Mesenchymal stem cell (in vitro differentiated cells and primary cell): ENCODE data around the gene ANO4.
"Not testable (repeated sequence)": the region's sequence is repeated elsewhere in the genome, so short reads cannot be mapped to it uniquely, and the experiment has no call there.

Experiments
- DNase-seq: peaks from one replicate; pipeline ENCODE4 v3.0.0-alpha.2; 2013
- H2AFZ ChIP-seq: one replicate; pipeline ENCODE4 v1.6.1; 2013; ENCODE audit warnings: low read depth, mild to moderate bottlenecking, control low read depth, inconsistent platforms, low read length, moderate library complexity
- H2AK5ac ChIP-seq: 2 replicates; pipeline ENCODE4 v1.6.1; 2013; ENCODE audit warnings: low read length, moderate library complexity, mild to moderate bottlenecking, inconsistent platforms; ENCODE audit not compliant: severe bottlenecking
- H2BK120ac ChIP-seq: one replicate; pipeline ENCODE4 v1.6.1; 2013; ENCODE audit warnings: low read depth, mild to moderate bottlenecking, inconsistent platforms, low read length, moderate library complexity
- H2BK12ac ChIP-seq, 2 experiments: one replicate each; pipeline ENCODE4 v1.6.1; 2013; ENCODE audit warnings: inconsistent platforms in 2 of 2, low read length in 2 of 2, mild to moderate bottlenecking in 2 of 2, moderate library complexity in 2 of 2, control low read depth in 1 of 2
- H2BK15ac ChIP-seq: one replicate; pipeline ENCODE4 v1.6.1; 2013; ENCODE audit warnings: mild to moderate bottlenecking, low read depth, inconsistent platforms; ENCODE audit not compliant: poor library complexity, severe bottlenecking
- H2BK5ac ChIP-seq: 2 replicates; pipeline ENCODE4 v1.6.1; 2013; ENCODE audit warnings: low read depth, mild to moderate bottlenecking, low read length, control low read depth, inconsistent platforms; ENCODE audit not compliant: poor library complexity, severe bottlenecking
- H3K14ac ChIP-seq, 2 experiments: one replicate each; pipeline ENCODE4 v1.6.1; 2013; ENCODE audit warnings: inconsistent platforms in 2 of 2, low read length in 2 of 2, control low read depth in 1 of 2, mild to moderate bottlenecking in 1 of 2, moderate library complexity in 1 of 2
- H3K18ac ChIP-seq, 2 experiments: one replicate each; pipeline ENCODE4 v1.6.1; 2013; ENCODE audit warnings: inconsistent platforms in 2 of 2, low read length in 2 of 2, control low read depth in 1 of 2, low read depth in 1 of 2, mild to moderate bottlenecking in 1 of 2
- H3K23ac ChIP-seq, 2 experiments: one replicate each; pipeline ENCODE4 v1.6.1; 2013; ENCODE audit warnings: inconsistent platforms in 2 of 2, low read length in 2 of 2, mild to moderate bottlenecking in 2 of 2, moderate library complexity in 2 of 2, control low read depth in 1 of 2
- H3K27ac ChIP-seq: 2 replicates; pipeline ENCODE4 v1.5.1; 2013; ENCODE audit warnings: mild to moderate bottlenecking, moderate library complexity, low read length, control low read depth, inconsistent platforms; ENCODE audit not compliant: poor library complexity, severe bottlenecking
- H3K27me3 ChIP-seq, 2 experiments: 2 replicates each; pipeline versions ENCODE4 v1.6.1 to v1.7.0; 2013; ENCODE audit warnings: low read length in 2 of 2, mild to moderate bottlenecking in 2 of 2, moderate library complexity in 2 of 2, control low read depth in 1 of 2, inconsistent platforms in 1 of 2; ENCODE audit not compliant: control insufficient read depth in 1 of 2, insufficient read depth in 1 of 2
- H3K36me3 ChIP-seq, 2 experiments: 2 replicates each; pipeline versions ENCODE4 v1.6.1 to v1.7.0; 2013; ENCODE audit warnings: low read length in 2 of 2, control low read depth in 1 of 2, inconsistent platforms in 1 of 2, low read depth in 1 of 2, mild to moderate bottlenecking in 1 of 2; ENCODE audit not compliant: insufficient read depth in 2 of 2, control insufficient read depth in 1 of 2
- H3K4ac ChIP-seq, 2 experiments: one replicate each; pipeline ENCODE4 v1.6.1; 2013; ENCODE audit warnings: inconsistent platforms in 2 of 2, low read length in 2 of 2, mild to moderate bottlenecking in 2 of 2, moderate library complexity in 2 of 2, control low read depth in 1 of 2, low read depth in 1 of 2
- H3K4me1 ChIP-seq: 2 replicates; pipeline ENCODE4 v1.6.1; 2013; ENCODE audit warnings: low read depth, low read length, control low read depth; ENCODE audit not compliant: control insufficient read depth, insufficient read depth
- H3K4me2 ChIP-seq: 2 replicates; pipeline ENCODE4 v1.6.1; 2013; ENCODE audit warnings: low read length, mild to moderate bottlenecking, inconsistent platforms; ENCODE audit not compliant: poor library complexity, severe bottlenecking
- H3K4me3 ChIP-seq, 2 experiments: 2 replicates each; pipeline versions ENCODE4 v1.5.1 to v1.7.0; 2013; ENCODE audit warnings: low read length in 2 of 2, mild to moderate bottlenecking in 2 of 2, control low read depth in 1 of 2, low read depth in 1 of 2; ENCODE audit not compliant: insufficient read depth in 1 of 2
- H3K79me1 ChIP-seq: replicated peaks from 2 replicates; pipeline ENCODE4 v1.6.1; 2013; ENCODE audit warnings: mild to moderate bottlenecking, control low read depth, low read length, inconsistent platforms; ENCODE audit not compliant: poor library complexity, severe bottlenecking
- H3K9ac ChIP-seq: 2 replicates; pipeline ENCODE4 v1.7.0; 2013; ENCODE audit warnings: mild to moderate bottlenecking, low read length, moderate library complexity
- H3K9me3 ChIP-seq: 2 replicates; pipeline ENCODE4 v1.7.0; 2013; ENCODE audit warnings: mild to moderate bottlenecking, low read length; ENCODE audit not compliant: control insufficient read depth
- H4K8ac ChIP-seq: one replicate; pipeline ENCODE4 v1.6.1; 2013; ENCODE audit warnings: inconsistent platforms, mild to moderate bottlenecking, low read length, moderate library complexity
- H4K91ac ChIP-seq: one replicate; pipeline ENCODE4 v1.6.1; 2013; ENCODE audit warnings: mild to moderate bottlenecking, low read length, inconsistent platforms
- WGBS: methylation state at CpG from one replicate; pipeline ENCODE4 v1.1.7; 2013; ENCODE audit warnings: mixed read lengths; 5-methylcytosine and 5-hydroxymethylcytosine counted together

ANO4 gene

DNA sequence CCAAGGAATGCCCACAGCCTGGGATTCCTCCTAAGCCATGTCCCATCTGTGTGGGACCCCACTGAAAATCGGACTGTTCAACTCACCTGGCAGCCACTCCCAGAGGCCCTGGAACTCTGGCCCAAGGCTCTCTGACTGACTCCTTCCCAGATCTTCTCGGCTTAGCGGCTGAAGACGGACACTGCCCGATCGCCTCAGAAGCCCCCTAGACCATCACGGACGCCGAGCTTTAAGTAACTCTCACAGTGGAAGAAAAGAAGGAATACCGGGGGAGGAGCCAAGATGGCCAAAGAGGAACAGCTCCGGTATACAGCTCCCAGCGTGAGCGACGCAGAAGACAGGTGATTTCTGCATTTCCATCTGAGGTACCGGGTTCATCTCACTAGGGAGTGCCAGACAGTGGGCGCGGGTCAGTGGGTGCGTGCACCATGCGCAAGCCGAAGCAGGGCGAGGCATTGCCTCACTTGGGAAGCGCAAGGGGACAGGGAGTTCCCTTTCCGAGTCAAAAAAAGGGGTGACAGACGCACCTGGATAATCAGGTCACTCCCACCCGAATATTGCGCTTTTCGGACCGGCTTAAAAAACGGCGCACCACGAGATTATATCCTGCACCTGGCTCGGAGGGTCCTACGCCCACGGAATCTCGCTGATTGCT is 351.3 kb downstream of the ANO4 start:
- DNase-seq, H3K79me1 ChIP-seq, H2BK5ac ChIP-seq, H3K23ac ChIP-seq, H3K9me3 ChIP-seq, H4K8ac ChIP-seq, H3K27ac ChIP-seq, H3K9ac ChIP-seq, H2BK12ac ChIP-seq, H2BK120ac ChIP-seq, H3K4ac ChIP-seq, H3K4me3 ChIP-seq, H2BK15ac ChIP-seq, H2AK5ac ChIP-seq, H3K27me3 ChIP-seq, H4K91ac ChIP-seq, H2AFZ ChIP-seq, H3K4me2 ChIP-seq, H3K18ac ChIP-seq, H3K36me3 ChIP-seq, H3K14ac ChIP-seq, H3K4me1 ChIP-seq: not testable (repeated sequence)
- WGBS = 76% methylated on average over 31 of the region's 35 CpGs

DNA sequence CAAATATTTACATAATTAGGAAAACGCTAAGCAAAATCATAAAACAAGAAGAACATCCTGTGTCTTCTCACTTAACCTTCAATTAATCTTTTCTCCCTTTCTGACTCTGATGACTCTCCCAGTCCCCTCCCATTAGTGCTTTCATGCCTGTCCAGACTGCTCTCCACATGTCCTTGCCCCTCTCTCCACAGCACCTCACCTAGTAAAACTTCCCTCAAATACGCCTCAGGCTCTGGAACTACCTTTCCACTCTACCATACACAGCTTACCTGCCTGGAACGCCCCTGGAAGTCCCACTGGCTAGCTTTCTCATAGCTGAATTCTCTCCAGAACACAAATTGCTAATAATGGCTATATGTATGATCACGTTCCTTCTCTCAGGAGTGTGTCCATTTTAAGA is 370.7 kb downstream of the ANO4 start:
- no peak overlapping the region for H3K9ac ChIP-seq
- H3K36me3 ChIP-seq = no peaks in the 10 kb centered on the region
- no peak overlapping the region for H2AFZ ChIP-seq
- no peak overlapping the region for H2BK5ac ChIP-seq
- no peak overlapping the region for H2AK5ac ChIP-seq
- H3K4me2 ChIP-seq = no peak overlapping the region
- H3K27me3 ChIP-seq = no peaks in the 10 kb centered on the region
- WGBS = 66% methylated on average over 4 of the region's 4 CpGs
- H2BK15ac ChIP-seq = no peak overlapping the region
- no peaks in the 10 kb centered on the region for H3K9me3 ChIP-seq
- H3K27ac ChIP-seq = no peak overlapping the region
- H3K18ac ChIP-seq = no peak overlapping the region
- H4K91ac ChIP-seq = no peak overlapping the region
- no peak for DNase-seq
- no peak overlapping the region for H4K8ac ChIP-seq
- no peak overlapping the region for H3K4me3 ChIP-seq
- no peak overlapping the region for H3K4ac ChIP-seq
- no peaks in the 10 kb centered on the region for H3K79me1 ChIP-seq
- H3K14ac ChIP-seq = no peak overlapping the region
- no peaks in the 10 kb centered on the region for H3K4me1 ChIP-seq
- no peak overlapping the region for H2BK120ac ChIP-seq
- H3K23ac ChIP-seq = no peak overlapping the region
- no peak overlapping the region for H2BK12ac ChIP-seq

DNA sequence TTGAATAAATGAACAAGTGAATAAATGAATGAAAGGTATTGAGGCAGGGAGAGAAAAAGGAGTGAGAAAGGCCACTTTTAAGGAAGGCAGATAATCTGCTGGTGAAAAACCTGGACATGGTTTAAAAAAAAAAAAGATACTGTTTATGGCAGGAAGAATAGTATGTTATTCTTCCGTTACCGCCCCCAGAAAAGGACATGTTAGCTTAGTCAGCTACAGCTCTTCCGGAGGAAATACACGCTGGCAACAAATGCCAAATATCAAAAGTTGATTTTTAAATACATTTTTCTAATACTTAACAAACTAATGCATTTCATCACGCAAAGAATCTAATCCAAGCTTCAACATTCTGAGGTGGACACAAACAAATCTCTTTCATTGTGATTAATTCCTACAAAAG is 372.3 kb downstream of the ANO4 start:
- 70% methylated on average over 5 of the region's 5 CpGs for WGBS
- H3K27ac ChIP-seq = no peak overlapping the region

DNA sequence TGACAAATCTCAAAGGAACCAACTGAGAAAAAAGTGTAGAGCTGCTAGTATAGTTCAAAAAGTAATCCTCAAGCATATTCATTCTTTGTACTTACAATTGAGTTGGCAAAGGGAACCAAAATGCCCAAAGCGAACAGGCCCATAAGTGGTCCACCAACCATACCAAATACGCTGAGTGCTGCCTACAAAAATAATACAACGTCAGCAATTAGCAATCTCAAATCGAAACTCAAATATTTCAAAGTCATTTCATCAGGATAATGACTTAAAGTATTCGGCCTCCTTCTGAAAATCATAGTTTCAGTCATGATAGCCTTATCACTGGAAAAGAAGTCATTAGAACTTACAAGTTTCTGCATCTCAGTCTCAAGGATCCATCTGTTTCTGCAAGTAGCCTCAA is 373.4 kb downstream of the ANO4 start:
- no peak overlapping the region for H3K4me3 ChIP-seq
- H3K9me3 ChIP-seq = no peaks in the 10 kb centered on the region
- no peak overlapping the region for H3K4ac ChIP-seq
- H3K79me1 ChIP-seq = no peaks in the 10 kb centered on the region
- H2BK15ac ChIP-seq = no peak overlapping the region
- WGBS = 83% methylated on average over 5 of the region's 5 CpGs
- H3K27me3 ChIP-seq = peaks cover 0 to 2% of the 10 kb centered on the region in 2 experiments
- no peak overlapping the region for H2BK120ac ChIP-seq
- no peak overlapping the region for H3K23ac ChIP-seq
- no peak overlapping the region for H3K4me2 ChIP-seq
- no peak overlapping the region for H4K91ac ChIP-seq
- H4K8ac ChIP-seq = no peak overlapping the region
- no peak overlapping the region for H3K9ac ChIP-seq
- no peak overlapping the region for H2BK5ac ChIP-seq
- H2AFZ ChIP-seq = no peak overlapping the region
- no peaks in the 10 kb centered on the region for H3K36me3 ChIP-seq
- DNase-seq = no peak
- no peak overlapping the region for H2BK12ac ChIP-seq
- no peak overlapping the region for H2AK5ac ChIP-seq
- no peak overlapping the region for H3K27ac ChIP-seq
- no peak overlapping the region for H3K14ac ChIP-seq
- peaks cover 1% of the 10 kb centered on the region for H3K4me1 ChIP-seq
- H3K18ac ChIP-seq = no peak overlapping the region

More for the DNA sequence above, 372.3 kb downstream of the ANO4 start:
- H3K36me3 ChIP-seq = no peaks in the 10 kb centered on the region
- no peak overlapping the region for H3K14ac ChIP-seq
- DNase-seq = no peak
- no peak overlapping the region for H2AFZ ChIP-seq
- no peak overlapping the region for H2BK12ac ChIP-seq
- no peak overlapping the region for H3K9ac ChIP-seq
- H2BK120ac ChIP-seq = no peak overlapping the region
- no peak overlapping the region for H4K91ac ChIP-seq
- no peak overlapping the region for H2AK5ac ChIP-seq
- H2BK5ac ChIP-seq = no peak overlapping the region
- H3K79me1 ChIP-seq = no peaks in the 10 kb centered on the region
- no peak overlapping the region for H3K23ac ChIP-seq
- no peak overlapping the region for H3K4ac ChIP-seq
- no peaks in the 10 kb centered on the region for H3K4me1 ChIP-seq
- no peak overlapping the region for H3K4me3 ChIP-seq
- H2BK15ac ChIP-seq = no peak overlapping the region
- no peak overlapping the region for H3K4me2 ChIP-seq
- no peak overlapping the region for H3K18ac ChIP-seq
- H3K9me3 ChIP-seq = no peaks in the 10 kb centered on the region
- H4K8ac ChIP-seq = no peak overlapping the region
- peaks cover 0 to 2% of the 10 kb centered on the region in 2 experiments for H3K27me3 ChIP-seq
